ENCODE results near the gene FPGS. TPM values are rescaled to one million over a fixed set of nuclear protein-coding genes. Genes with fewer than 3 reads are reported as not detected.
"Not testable (repeated sequence)": the region's sequence is repeated elsewhere in the genome, so short reads cannot be mapped to it uniquely, and the experiment has no call there.

FPGS gene
- total RNA-seq (2014; rRNA removed; shearing (Covaris generic)): 29.7 and 38.4 TPM in 2 replicates

GRCh38 chr9:127802576-127803443 is at the start of gene FPGS:
Gene FPGS, plus strand, starts transcription at chr9:127802882. Its CDS starts 43 bp downstream, at chr9:127802925.
- peak; percentile 86 for DNase-seq (ENCODE audit: low read depth)

GRCh38 chr9:127753148-127753547 is 49.5 kb upstream of the FPGS start:
- DNase-seq (ENCODE audit: low read depth): no peak

GRCh38 chr9:127753622-127754021 is 49.1 kb upstream of the FPGS start:
- no peak for DNase-seq (ENCODE audit: low read depth)

- DNase-seq (ENCODE audit: low read depth): no peak
Observed at GRCh38 chr9:127754099-127755060, 48.3 kb upstream of the FPGS start.

- no peak for DNase-seq (ENCODE audit: low read depth)
Observed at GRCh38 chr9:127755061-127756060, 47.3 kb upstream of the FPGS start.

- DNase-seq (ENCODE audit: low read depth): no peak
Observed at GRCh38 chr9:127756233-127756632, 46.4 kb upstream of the FPGS start.

GRCh38 chr9:127756776-127757175 is 45.9 kb upstream of the FPGS start:
- not testable (repeated sequence) for DNase-seq (ENCODE audit: low read depth)

- DNase-seq (ENCODE audit: low read depth): no peak
Observed at GRCh38 chr9:127758843-127759242, 43.8 kb upstream of the FPGS start.

- no peak for DNase-seq (ENCODE audit: low read depth)
Observed at GRCh38 chr9:127761061-127761460, 41.6 kb upstream of the FPGS start.

GRCh38 chr9:127761491-127761956 is 41.2 kb upstream of the FPGS start:
- no peak for DNase-seq (ENCODE audit: low read depth)

- no peak for DNase-seq (ENCODE audit: low read depth)
Observed at GRCh38 chr9:127762111-127762676, 40.5 kb upstream of the FPGS start.

GRCh38 chr9:127763918-127764384 is 38.7 kb upstream of the FPGS start:
- DNase-seq (ENCODE audit: low read depth): peak; percentile 23

- DNase-seq (ENCODE audit: low read depth): no peak
Observed at GRCh38 chr9:127765418-127765817, 37.3 kb upstream of the FPGS start.

GRCh38 chr9:127767410-127767809 is 35.3 kb upstream of the FPGS start:
- no peak for DNase-seq (ENCODE audit: low read depth)

GRCh38 chr9:127767909-127768331 is 34.8 kb upstream of the FPGS start:
- DNase-seq (ENCODE audit: low read depth): no peak

GRCh38 chr9:127768698-127769097 is 34.0 kb upstream of the FPGS start:
- no peak for DNase-seq (ENCODE audit: low read depth)

- no peak for DNase-seq (ENCODE audit: low read depth)
Observed at GRCh38 chr9:127769101-127769500, 33.6 kb upstream of the FPGS start.

GRCh38 chr9:127769929-127770582 is 32.6 kb upstream of the FPGS start:
- no peak for DNase-seq (ENCODE audit: low read depth)

- DNase-seq (ENCODE audit: low read depth): no peak
Observed at GRCh38 chr9:127770583-127770904, 32.1 kb upstream of the FPGS start.

All from RPMI7951 (cell line).